NCI-H187 (cell line): ENCODE results near the gene ARIH1.
"Not testable (repeated sequence)": the region's sequence is repeated elsewhere in the genome, so short reads cannot be mapped to it uniquely, and the experiment has no call there.

ENCODE experiments used
- DNase-seq, 2 experiments: peaks; one replicate each; lab custom pipeline; 2025; lab: John Stamatoyannopoulos, UW

The ARIH1 gene, protein sequence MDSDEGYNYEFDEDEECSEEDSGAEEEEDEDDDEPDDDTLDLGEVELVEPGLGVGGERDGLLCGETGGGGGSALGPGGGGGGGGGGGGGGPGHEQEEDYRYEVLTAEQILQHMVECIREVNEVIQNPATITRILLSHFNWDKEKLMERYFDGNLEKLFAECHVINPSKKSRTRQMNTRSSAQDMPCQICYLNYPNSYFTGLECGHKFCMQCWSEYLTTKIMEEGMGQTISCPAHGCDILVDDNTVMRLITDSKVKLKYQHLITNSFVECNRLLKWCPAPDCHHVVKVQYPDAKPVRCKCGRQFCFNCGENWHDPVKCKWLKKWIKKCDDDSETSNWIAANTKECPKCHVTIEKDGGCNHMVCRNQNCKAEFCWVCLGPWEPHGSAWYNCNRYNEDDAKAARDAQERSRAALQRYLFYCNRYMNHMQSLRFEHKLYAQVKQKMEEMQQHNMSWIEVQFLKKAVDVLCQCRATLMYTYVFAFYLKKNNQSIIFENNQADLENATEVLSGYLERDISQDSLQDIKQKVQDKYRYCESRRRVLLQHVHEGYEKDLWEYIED

DNA sequence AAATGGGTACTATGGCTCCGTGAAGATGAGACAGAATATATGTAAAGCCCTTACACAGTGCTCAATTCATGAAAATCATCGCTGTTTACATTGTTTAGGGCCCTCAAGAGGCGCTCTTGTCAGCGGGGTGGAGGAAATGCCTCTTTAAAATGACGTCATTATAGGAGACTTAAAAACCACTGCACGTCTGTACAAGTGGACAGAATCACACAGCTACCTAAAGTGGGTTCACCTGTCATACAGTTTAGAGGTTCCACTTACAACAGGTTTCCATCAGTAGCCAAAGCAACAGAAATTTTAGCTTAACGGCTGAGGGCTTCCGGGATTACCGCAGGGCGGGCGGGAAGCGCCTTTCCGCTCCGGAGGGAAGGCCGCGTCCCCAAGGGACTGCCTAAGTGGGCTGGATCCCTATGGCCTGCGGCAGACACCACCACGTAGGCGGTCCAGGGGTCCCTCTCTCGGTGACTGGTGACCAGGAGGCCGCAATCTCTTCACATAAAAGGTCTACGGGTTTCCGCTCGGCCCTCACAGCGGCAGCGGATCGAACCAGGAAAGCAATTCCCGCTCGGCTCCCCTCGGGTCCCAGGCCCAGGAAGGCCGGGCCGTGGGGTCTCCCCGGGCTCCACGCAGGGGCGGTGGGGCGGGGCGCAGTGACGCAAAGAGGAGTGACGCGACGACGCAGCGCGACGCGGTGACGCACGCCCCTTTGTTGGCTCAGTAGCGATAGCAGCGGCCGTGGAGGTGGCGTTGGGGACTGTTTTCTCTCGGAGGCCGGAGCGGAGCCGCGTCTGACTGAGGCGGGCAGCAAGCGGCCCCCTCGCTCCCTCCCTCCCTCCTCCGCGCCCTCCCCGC, at the start of gene ARIH1:
Gene ARIH1, plus strand, starts transcription at position 717 of the 852 bp plus-strand sequence. CDS start 310 bp downstream, outside the sequence.
- peak; percentile 84 to 90 for DNase-seq

DNA sequence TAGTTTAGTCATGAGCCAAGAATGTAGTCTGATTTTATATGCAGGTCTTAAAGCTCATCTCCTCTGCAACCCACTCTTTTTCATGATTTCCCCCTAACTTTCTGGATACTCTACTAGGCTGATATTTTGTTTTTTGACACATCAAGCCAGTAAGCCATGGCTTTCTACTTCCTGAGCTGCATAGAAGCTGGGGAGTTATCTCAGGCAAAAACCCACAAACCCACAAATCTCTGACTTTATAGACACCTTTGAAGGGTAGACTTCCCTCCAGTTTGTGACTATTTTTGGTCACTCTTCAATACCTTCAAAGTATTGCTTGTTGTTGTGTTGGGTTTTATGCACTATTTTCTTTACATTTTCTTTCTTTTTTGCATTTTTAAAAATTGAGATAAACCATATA, 47.4 kb upstream of the ARIH1 start:
- DNase-seq, result no peak

DNA sequence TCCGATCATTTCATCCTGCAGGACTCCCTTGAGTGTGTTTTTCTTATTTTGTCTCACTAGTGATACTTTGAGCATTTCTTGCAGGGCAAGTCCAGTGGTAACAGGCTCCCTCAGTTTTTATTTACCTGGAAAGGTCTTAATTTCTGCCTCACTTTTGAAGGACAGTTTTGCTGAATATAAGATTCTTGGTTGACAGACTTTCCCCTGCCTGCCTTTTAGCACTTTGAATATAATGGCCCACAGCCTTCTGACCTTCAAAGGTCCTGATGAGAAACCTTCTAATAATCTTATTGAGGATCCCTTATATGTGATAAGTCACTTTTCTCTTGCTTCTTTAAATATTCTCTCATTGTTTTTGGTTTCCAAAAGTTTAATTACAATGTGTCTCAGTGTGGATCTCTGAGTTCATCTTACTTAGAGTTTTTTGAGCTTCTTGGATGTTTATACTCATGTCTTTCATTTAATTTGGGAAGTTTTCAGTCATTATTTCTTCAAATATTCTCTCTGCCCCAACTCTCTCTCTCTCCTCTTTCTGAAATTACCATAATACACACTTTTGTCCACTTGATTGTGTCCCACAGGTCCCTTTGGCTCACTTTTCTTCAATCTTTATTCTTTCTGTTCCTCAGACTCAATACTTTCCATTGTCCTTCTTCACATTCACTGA, 36.3 kb upstream of the ARIH1 start:
- DNase-seq, result no peak

DNA sequence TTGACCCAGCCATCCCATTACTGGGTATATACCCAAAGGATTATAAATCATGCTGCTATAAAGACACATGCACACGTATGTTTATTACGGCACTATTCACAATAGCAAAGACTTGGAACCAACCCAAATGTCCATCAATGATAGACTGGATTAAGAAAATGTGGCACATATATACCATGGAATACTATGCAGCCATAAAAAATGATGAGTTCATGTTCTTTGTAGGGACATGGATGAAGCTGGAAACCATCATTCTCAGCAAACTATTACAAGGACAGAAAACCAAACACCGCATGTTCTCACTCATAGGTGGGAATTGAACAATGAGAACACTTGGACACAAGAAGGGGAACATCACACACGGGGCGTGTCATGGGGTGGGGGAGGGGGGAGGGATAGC, 31.3 kb upstream of the ARIH1 start:
- DNase-seq, result not testable (repeated sequence)

DNA sequence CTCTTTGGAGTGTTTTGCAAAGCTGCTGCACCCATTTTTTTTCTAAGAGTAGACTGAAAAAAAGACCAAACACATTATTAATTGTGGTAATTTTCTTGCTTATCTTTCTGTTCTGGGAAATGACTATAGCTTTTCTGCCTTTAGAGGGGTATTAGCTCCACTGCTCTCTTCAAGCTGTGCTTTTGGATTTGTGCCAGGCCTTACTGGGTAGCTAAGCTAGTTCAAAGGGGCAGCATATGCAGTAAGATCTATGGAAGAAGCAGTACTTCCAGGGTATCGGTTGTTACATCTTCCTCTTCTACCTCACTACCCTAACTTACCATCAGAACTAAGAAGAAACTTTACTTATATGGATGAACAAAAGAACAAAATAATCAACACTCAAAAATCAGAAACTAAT, 28.7 kb upstream of the ARIH1 start:
- no peak for DNase-seq

DNA sequence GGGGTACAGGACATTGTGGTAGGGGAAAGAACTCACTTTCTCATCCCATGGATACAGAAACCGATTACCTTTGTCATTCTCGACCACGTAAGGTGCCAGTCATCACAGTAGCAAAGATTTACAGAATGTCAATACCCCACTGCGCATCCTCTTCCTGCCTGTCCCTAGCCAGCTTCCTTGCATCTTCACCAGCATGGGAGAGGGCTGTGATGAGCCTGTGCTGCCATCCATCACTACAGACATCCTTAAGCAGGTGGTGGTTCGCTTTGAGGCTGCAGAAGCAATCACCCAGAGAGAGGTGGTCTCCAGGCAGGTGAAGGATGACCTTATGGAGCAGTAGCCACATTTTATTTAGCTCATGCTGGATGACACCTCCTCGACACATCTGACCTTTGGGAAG, 23.3 kb upstream of the ARIH1 start:
- no peak for DNase-seq

DNA sequence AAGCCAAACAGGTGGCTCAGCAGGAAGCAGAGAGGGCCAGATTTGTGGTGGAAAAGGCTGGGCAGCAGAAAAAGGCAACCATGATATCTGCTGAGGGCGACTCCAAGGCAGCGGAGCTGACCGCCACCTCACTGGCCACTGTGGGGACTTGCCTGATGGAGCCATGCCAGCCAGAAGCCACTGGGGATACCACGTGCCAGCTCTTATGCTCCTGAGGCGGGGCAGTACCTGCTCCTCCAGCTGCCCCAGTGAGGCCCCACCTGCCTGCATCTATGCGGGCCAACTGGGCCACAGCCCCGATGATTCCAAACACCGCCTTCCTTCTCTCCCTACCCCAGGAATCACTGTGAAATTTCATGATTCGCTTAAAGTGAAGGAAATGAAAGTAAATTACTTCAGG, 22.9 kb upstream of the ARIH1 start:
- DNase-seq, result no peak

DNA sequence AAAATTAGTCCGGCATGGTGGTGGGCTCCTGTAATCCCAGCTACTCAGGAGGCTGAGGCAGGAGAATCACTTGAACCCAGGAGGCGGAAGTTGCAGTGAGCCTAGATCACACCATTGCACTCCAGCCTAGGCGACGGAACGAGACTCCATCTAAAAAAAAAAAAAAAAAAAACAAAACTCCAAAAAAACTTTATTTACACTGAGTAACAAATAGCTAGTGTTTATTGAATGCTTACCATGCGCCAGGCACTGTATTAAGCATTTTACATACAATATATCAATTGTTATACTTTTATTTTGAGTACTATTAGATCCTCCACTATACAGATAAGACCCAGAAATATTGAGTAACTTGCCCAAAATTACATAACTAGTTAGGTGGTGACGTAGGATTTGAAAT, 17.4 kb upstream of the ARIH1 start:
- no peak for DNase-seq

DNA sequence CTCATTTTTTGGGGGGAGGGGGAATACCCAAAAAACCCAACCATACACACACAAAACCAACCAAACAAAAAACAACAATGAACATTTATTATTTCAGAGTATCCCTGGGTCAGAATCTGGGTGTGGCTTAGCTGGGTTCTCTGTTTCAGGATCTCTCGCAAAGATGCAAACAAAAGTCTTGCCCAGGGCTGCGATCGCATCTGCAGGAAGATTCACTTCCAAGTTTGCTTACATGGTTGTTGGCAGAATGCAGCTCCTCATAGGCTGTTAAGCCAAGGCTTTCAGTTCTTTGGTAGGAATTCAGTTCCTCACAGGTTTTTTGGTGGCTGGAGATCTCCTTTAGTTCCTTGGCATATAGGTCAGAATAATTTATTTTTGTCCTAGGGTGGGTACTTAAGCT, 13.7 kb upstream of the ARIH1 start:
- DNase-seq, result no peak

DNA sequence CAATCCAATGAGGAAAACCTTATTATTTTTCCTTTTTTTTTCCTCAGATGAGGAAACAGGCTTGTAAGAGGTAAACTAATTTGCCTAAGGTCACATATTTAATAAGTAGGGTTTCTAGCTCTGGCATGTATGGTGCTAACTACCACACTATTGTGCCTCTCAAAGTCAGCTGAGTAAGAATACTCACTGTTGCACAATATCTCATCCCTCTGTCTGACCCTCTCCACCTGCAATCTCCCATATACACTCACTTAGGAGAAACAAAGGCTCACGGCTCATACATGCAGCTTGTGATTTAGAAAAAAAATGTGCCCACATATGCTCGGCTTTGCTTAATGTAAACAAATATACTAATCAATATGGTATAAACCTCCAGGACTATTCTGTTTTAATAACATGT, 10.4 kb upstream of the ARIH1 start:
- no peak for DNase-seq

DNA sequence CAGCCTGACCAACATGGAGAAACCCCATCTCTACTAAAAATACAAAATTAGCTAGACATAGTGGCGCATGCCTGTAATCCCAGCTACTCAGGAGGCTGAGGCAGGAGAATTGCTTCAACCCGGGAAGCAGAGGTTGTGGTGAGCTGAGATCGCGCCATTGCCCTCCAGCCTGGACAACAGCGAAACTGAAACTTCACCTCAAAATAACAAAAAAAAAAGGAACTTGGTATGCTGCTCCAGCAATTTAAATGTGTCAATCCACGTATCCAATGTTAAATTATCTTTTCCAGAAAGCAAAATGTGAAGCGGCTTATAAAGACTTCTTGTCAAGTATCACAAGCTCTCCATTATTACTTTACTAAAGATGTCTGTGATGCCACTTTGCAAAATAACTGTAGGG, 9.9 kb upstream of the ARIH1 start:
- no peak for DNase-seq

DNA sequence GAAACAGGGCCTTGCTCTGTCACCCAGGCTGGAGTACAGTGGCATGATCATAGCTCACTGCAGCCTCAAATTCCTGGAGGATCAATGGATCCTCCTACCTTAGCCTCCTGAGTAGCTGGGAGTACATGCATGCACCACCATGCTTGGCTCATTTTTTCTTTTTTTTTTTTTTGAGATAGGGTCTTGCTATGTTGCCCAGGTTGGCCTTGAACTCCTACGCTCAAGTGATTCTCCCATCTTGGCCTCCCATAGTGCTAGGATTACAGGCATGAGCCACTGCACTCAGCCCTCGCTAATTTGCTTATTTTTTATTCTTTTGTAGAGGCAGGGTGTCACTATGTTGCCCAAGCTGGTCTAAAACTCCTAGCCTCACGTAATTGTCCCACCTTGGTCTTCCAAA, 6.0 kb upstream of the ARIH1 start:
- no peak for DNase-seq

DNA sequence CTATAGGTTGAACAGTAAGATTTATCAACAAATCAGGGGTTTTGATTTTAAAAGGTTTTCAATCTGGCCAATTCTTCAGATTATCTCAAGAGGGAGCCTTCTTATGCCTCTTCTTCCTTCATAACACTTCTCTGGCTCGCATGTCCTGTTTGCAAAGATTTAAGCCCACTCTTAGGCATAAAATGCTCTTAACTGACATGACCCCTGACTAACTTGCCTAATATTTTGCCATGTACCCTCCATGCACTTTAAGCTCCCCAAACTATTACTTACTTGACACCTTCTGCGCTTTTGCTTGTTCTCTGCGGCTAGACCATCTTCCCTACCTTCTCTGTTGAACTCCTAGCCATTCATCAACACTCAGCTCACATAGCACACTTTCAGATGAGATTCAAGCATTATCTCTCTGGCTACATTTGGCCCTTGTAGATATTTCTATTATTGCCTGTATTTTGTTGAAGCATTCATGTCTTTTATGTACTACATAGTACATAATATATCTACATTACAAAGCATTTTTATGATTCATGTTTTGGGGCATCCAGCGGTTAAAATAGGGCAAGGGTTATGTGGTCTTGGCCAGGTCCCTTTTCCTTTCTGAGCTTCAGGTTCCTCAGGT, 1.0 kb upstream of the ARIH1 start:
- DNase-seq, result no peak

DNA sequence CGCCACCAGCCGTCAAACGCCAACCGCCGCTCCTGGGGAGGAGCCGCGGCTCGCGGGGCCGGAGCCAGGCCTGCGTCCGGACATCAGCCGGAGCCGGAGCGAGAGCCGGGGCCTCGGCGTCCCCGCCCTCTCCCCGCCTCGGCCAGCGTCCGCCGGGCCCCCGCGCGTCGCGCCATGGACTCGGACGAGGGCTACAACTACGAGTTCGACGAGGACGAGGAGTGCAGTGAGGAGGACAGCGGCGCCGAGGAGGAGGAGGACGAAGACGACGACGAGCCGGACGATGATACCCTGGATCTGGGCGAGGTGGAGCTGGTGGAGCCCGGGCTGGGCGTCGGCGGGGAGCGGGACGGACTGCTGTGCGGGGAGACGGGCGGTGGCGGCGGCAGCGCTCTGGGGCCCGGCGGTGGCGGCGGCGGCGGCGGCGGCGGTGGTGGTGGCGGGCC, 359 bp downstream of the ARIH1 start:
- DNase-seq, result no peak

DNA sequence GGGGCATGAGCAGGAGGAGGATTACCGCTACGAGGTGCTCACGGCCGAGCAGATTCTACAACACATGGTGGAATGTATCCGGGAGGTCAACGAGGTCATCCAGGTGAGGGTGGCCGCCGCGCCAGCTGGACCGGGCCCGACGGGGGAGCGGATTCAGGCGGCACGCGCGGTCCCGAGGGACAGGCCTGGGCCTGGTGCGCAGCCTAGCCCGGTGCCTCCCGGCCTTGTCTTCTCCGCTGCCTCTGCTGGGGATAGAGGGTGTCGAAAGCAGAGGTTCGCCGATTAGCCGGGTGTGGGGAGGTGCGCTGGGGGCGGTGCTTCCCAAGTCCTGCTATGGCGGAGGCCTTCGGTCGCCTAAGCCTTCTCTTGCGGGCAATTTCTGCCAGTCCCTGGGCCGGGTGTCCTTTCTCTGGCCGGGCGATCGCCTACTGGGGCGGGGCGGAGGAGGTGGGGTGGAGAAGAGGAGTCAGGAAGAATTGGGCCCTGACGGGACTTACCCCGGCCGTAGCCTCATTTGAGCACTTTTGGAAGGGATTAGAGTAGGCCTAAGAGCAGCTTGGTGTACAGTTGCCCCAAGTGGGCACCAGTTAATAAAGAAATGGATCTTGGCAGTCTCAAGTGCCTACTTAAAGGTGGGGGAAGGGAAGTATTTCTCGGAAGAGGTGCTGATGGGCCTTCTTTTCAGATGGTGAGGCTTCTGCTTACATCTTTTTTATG, 940 bp downstream of the ARIH1 start:
- DNase-seq, result peak in 1 of 2 experiments; percentile 11

DNA sequence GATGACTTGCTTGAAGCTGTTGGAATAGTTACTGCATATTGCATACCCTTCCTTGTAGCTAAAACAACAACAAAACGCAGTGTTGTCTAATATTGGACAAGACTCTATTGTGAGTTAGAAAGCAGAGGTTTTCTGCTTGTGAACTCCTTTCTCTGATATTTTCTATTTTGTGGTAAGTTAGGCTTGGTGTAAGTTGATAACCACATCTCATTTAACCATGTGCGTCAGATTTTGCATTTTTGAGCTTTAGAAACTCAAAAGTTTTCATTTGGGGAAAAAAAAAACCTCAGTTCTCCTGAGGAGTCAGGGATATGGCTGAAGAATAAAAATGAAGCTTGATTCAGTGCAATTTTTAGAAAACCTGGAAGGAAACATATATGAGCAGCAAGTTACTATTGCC, 1.5 kb downstream of the ARIH1 start:
- no peak for DNase-seq

DNA sequence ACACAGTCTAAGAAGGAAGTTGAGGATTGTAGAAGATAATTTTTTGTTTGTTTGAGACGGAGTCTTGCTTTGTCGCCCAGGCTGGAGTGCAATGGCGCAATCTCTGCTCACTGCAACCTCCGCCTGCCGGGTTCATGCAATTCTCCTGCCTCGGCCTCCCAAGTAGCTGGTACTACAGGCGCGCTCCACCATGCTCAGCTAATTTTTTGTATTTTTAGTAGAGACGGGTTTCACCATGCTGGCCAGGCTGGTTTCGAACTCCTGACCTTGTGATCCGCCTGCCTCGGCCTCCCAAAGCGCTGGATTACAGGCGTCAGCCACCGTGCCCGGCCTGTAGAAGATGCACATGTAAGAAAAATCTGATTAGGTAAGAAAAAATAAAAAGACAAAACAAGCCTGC, 2.2 kb downstream of the ARIH1 start:
- not testable (repeated sequence) for DNase-seq

DNA sequence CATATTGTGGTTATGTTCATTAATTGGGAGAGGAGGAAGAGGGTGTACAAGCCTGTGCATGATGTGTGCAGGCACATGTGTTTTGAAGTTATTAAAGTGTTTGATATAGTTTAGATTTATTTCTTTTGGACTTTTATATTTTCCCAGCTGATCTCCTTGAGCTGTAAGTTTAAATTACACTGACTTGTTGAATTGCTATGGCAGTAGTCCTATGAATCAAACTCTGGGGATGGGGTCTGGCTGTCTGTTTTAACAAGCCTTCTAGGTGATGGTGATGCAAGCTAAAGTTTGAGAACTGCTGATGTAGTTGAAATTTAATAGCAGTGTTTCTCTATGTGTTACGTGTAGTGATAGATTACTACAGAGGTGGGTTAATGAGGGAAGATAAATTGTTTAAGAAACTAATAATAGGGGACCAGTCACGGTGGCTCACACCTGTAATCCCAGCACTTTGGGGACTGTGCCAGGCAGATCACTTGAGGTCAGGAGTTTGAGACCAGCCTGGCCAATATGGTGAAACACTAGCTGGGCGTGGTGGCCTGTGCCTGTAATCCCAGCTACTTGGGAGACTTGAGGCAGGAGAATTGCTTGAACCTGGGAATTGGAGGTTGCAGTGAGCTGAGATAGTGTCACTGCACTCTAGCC, 7.0 kb downstream of the ARIH1 start:
- DNase-seq, result no peak

DNA sequence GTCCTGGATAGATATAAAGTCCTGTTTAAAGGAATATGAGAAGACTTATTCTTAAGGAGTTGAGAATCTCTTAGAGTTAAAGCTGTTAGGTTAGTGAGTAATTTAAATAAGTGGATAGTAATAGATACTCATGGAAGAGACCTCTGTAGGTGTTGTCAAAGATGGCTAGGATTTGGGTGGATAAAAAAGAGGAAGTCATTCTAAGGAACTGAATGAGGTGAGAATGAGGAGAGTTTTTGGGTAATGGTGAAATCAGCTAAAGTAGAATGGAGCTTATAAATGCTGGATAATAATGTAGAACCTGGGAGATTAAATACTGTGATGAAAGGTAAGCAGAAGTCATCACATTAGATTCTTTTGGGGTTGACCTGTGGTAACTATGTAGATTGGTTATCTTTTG, 8.1 kb downstream of the ARIH1 start:
- DNase-seq, result no peak

DNA sequence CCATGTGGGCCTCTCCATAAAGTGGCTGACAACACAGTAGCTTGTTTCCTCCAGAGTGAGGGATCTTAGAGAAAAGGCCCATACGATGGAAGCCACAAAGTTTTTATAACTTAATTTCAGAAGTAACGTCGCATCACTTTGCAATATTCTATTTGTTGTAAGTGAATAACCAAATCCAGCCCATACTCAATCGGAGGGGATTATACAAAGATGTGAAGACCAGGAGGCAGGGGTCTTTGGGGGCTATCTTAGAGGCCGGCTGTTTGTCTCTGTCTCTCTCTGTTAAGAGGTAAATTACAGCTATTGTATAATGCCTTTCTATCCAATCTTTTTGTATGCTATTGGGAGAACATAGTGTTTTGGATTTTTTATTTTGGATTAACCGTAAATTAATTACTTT, 9.1 kb downstream of the ARIH1 start:
- DNase-seq, result no peak

DNA sequence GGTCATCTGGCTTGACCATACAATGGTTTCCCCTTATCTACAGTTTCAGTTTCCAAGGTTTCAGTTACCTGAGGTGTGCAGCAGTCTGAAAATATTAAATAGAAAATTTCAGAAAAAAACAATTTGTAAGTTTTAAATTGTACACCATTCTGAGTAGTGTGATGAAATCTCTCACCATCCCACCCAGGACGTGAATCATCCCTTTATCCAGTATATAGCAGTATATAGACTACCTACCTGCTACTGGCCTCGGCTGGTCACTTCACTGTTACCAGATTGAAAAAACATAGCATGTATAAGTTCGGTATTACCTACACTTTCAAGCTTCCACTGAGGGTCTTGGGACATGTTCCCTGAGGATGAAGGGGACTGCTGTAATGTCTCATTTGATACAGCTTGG, 12.0 kb downstream of the ARIH1 start:
- DNase-seq, result no peak
